Immature natural killer cell (primary cell): ENCODE measurements around the gene PPP1R1B. TPM values are rescaled to one million over a fixed set of nuclear protein-coding genes. Genes with fewer than 3 reads are reported as not detected.

Experiments used
- DNase-seq, 3 donors: peaks; one replicate each; pipeline ENCODE4 v3.0.0; 2022; ENCODE audit warnings: mixed read lengths in 1 of 3
- H3K27ac Mint-ChIP-seq, 6 donors: one replicate each; pipeline ENCODE4 v1.8.0; 2020; ENCODE audit warnings: mixed read lengths in 6 of 6, mild to moderate bottlenecking in 5 of 6, inconsistent platforms in 4 of 6, moderate library complexity in 3 of 6
- H3K27me3 Mint-ChIP-seq, 3 donors: one replicate each; pipeline ENCODE4 v1.8.0; 2020 to 2021; ENCODE audit warnings: low read depth in 3 of 3, mild to moderate bottlenecking in 3 of 3, mixed read lengths in 3 of 3, moderate library complexity in 3 of 3, inconsistent platforms in 1 of 3
- H3K36me3 Mint-ChIP-seq, 3 donors: one replicate each; pipeline ENCODE4 v1.8.0; 2020; ENCODE audit warnings: mixed read lengths in 3 of 3, inconsistent platforms in 2 of 3, mild to moderate bottlenecking in 2 of 3
- H3K4me1 Mint-ChIP-seq, 2 donors: one replicate each; pipeline ENCODE4 v1.8.0; 2020; ENCODE audit warnings: inconsistent platforms in 2 of 2, mild to moderate bottlenecking in 2 of 2, mixed read lengths in 2 of 2, moderate library complexity in 1 of 2
- H3K4me3 Mint-ChIP-seq, 5 donors: one replicate each; pipeline ENCODE4 v1.8.0; 2020; ENCODE audit warnings: mild to moderate bottlenecking in 5 of 5, mixed read lengths in 5 of 5, inconsistent platforms in 3 of 5, moderate library complexity in 3 of 5
- H3K9me3 Mint-ChIP-seq, 6 donors: one replicate each; pipeline ENCODE4 v1.8.0; 2020; ENCODE audit warnings: mild to moderate bottlenecking in 6 of 6, mixed read lengths in 6 of 6, inconsistent platforms in 4 of 6, moderate library complexity in 3 of 6
- polyA plus RNA-seq, 3 donors: library from polyadenylated mRNA; unstranded; fragments of 300-500 nt; fragmentation: Illumina TruSeq; gene quantifications; one replicate each; pipeline ENCODE4 v1.2.3, GENCODE V29; 2021

Gene PPP1R1B
- polyA plus RNA-seq, 3 donors from 2014 or later: not detected

GRCh38 chr17:39627047-39627711, 427 bp downstream of the PPP1R1B start:
- Mint-ChIP-seq H3K9me3 (no peaks in the 10 kb centered on the region), H3K27ac (no peak overlapping the region), H3K36me3 (peaks cover 0 to 3% (median 0%) of the 10 kb centered on the region in 3 donors), H3K4me1 (peaks cover 11 to 15% of the 10 kb centered on the region in 2 donors), H3K4me3 (no peak overlapping the region), H3K27me3 (peaks cover 10 to 14% (median 11%) of the 10 kb centered on the region in 3 donors)
- no peak for DNase-seq

GRCh38 chr17:39627712-39628516, 1.2 kb downstream of the PPP1R1B start:
- no peak overlapping the region for H3K4me3 Mint-ChIP-seq
- peaks cover 8% of the 10 kb centered on the region in 2 donors for H3K4me1 Mint-ChIP-seq
- peaks cover 0 to 3% (median 0%) of the 10 kb centered on the region in 3 donors for H3K36me3 Mint-ChIP-seq
- no peaks in the 10 kb centered on the region for H3K9me3 Mint-ChIP-seq
- H3K27ac Mint-ChIP-seq: no peak overlapping the region
- peaks cover 10 to 13% (median 11%) of the 10 kb centered on the region in 3 donors for H3K27me3 Mint-ChIP-seq
- DNase-seq: no peak

GRCh38 chr17:39628655-39629493, 2.1 kb downstream of the PPP1R1B start:
- Mint-ChIP-seq H3K27me3 (peaks cover 6 to 16% (median 13%) of the 10 kb centered on the region in 3 donors), H3K9me3 (no peaks in the 10 kb centered on the region), H3K27ac (no peak overlapping the region), H3K4me3 (no peak overlapping the region), H3K36me3 (peaks cover 0 to 3% (median 0%) of the 10 kb centered on the region in 3 donors), H3K4me1 (peaks cover 0 to 4% of the 10 kb centered on the region in 2 donors)
- no peak for DNase-seq

GRCh38 chr17:39629494-39629880, 2.7 kb downstream of the PPP1R1B start:
- H3K4me1 Mint-ChIP-seq: peaks cover 3 to 4% of the 10 kb centered on the region in 2 donors
- H3K27ac Mint-ChIP-seq: no peak overlapping the region
- H3K27me3 Mint-ChIP-seq: peaks cover 6 to 16% (median 13%) of the 10 kb centered on the region in 3 donors
- DNase-seq: no peak
- no peaks in the 10 kb centered on the region for H3K9me3 Mint-ChIP-seq
- no peak overlapping the region for H3K4me3 Mint-ChIP-seq
- H3K36me3 Mint-ChIP-seq: peaks cover 0 to 3% (median 0%) of the 10 kb centered on the region in 3 donors

- no peak for DNase-seq
- peaks cover 6 to 16% (median 13%) of the 10 kb centered on the region in 3 donors for H3K27me3 Mint-ChIP-seq
- H3K9me3 Mint-ChIP-seq: no peaks in the 10 kb centered on the region
- no peak overlapping the region for H3K4me3 Mint-ChIP-seq
- peaks cover 4 to 6% of the 10 kb centered on the region in 2 donors for H3K4me1 Mint-ChIP-seq
- no peak overlapping the region for H3K27ac Mint-ChIP-seq
- H3K36me3 Mint-ChIP-seq: peaks cover 0 to 3% (median 0%) of the 10 kb centered on the region in 3 donors
Measured at GRCh38 chr17:39629898-39630297, 3.1 kb downstream of the PPP1R1B start.

- Mint-ChIP-seq H3K4me1 (peaks cover 4 to 6% of the 10 kb centered on the region in 2 donors), H3K27me3 (peaks cover 2 to 14% (median 14%) of the 10 kb centered on the region in 3 donors), H3K36me3 (peaks cover 0 to 3% (median 0%) of the 10 kb centered on the region in 3 donors), H3K27ac (no peak overlapping the region), H3K9me3 (no peaks in the 10 kb centered on the region), H3K4me3 (no peak overlapping the region)
- no peak for DNase-seq
Measured at GRCh38 chr17:39631403-39631802, 4.7 kb downstream of the PPP1R1B start.

- H3K9me3 Mint-ChIP-seq: no peaks in the 10 kb centered on the region
- no peak overlapping the region for H3K4me3 Mint-ChIP-seq
- no peak overlapping the region for H3K27ac Mint-ChIP-seq
- H3K36me3 Mint-ChIP-seq: peaks cover 0 to 3% (median 0%) of the 10 kb centered on the region in 3 donors
- DNase-seq: no peak
- H3K4me1 Mint-ChIP-seq: peaks cover 6 to 8% of the 10 kb centered on the region in 2 donors
- H3K27me3 Mint-ChIP-seq: peaks cover 0 to 15% (median 14%) of the 10 kb centered on the region in 3 donors
Measured at GRCh38 chr17:39632153-39632941, 5.6 kb downstream of the PPP1R1B start.

- Mint-ChIP-seq H3K9me3 (no peaks in the 10 kb centered on the region), H3K36me3 (peaks cover 0 to 3% (median 0%) of the 10 kb centered on the region in 3 donors), H3K27ac (peak overlapping the region in 1 of 6 donors; percentile 69), H3K4me1 (peaks cover 20 to 21% of the 10 kb centered on the region in 2 donors), H3K27me3 (peaks cover 0 to 12% (median 10%) of the 10 kb centered on the region in 3 donors), H3K4me3 (no peak overlapping the region)
- no peak for DNase-seq
Measured at GRCh38 chr17:39633570-39634183, 6.9 kb downstream of the PPP1R1B start.

- peak overlapping the region in 2 of 6 donors; percentile 48 to 57 for H3K27ac Mint-ChIP-seq
- H3K9me3 Mint-ChIP-seq: no peaks in the 10 kb centered on the region
- H3K4me1 Mint-ChIP-seq: peaks cover 27 to 29% of the 10 kb centered on the region in 2 donors
- peak; percentile 41 to 46 (median 45) for DNase-seq
- peaks cover 0 to 3% (median 0%) of the 10 kb centered on the region in 3 donors for H3K36me3 Mint-ChIP-seq
- peak overlapping the region in 2 of 5 donors; percentile 27 to 31 for H3K4me3 Mint-ChIP-seq
- H3K27me3 Mint-ChIP-seq: peaks cover 0 to 12% (median 10%) of the 10 kb centered on the region in 3 donors
Measured at GRCh38 chr17:39634384-39634871, 7.7 kb downstream of the PPP1R1B start.

- Mint-ChIP-seq H3K4me3 (peak overlapping the region; percentile 56 to 97 (median 88)), H3K9me3 (no peaks in the 10 kb centered on the region), H3K4me1 (peaks cover 40% of the 10 kb centered on the region in 2 donors), H3K36me3 (peaks cover 0 to 3% (median 0%) of the 10 kb centered on the region in 3 donors), H3K27me3 (peaks cover 0 to 12% (median 10%) of the 10 kb centered on the region in 3 donors), H3K27ac (peak overlapping the region; percentile 39 to 96 (median 94))
- DNase-seq: no peak
Measured at GRCh38 chr17:39635614-39636176, 8.9 kb downstream of the PPP1R1B start.

GRCh38 chr17:39636587-39636926, 9.8 kb downstream of the PPP1R1B start:
- Mint-ChIP-seq H3K27me3 (peaks cover 0 to 11% (median 8%) of the 10 kb centered on the region in 3 donors), H3K4me1 (peaks cover 49% of the 10 kb centered on the region in 2 donors), H3K27ac (peak overlapping the region; percentile 89 to 96 (median 94)), H3K9me3 (no peaks in the 10 kb centered on the region), H3K4me3 (peak overlapping the region; percentile 88 to 99 (median 91)), H3K36me3 (no peaks in the 10 kb centered on the region)
- no peak for DNase-seq
